ENCODE measurements around the gene LSM6.

GRCh38 chr4:146134761-146135445 lies 40.6 kb upstream of the LSM6 start:
- no peak for TF ChIP-seq CTCF (IDR thresholded peaks at IDR 0.05; ENCODE audit: insufficient read depth, low read depth, low read length)
- no peak for TF ChIP-seq EZH2 (IDR thresholded peaks at IDR 0.05; ENCODE audit: insufficient read depth, low read length)
